GM19438 (cell line): ENCODE measurements around the gene CBX6.

ENCODE experiments used
- ATAC-seq: cut with Tn5 transposase; IDR thresholded peaks from one replicate; pipeline ENCODE4 v1.9.1; 2021; ENCODE audit warnings: low read depth; ENCODE audit not compliant: unreplicated experiment

CBX6 gene

DNA sequence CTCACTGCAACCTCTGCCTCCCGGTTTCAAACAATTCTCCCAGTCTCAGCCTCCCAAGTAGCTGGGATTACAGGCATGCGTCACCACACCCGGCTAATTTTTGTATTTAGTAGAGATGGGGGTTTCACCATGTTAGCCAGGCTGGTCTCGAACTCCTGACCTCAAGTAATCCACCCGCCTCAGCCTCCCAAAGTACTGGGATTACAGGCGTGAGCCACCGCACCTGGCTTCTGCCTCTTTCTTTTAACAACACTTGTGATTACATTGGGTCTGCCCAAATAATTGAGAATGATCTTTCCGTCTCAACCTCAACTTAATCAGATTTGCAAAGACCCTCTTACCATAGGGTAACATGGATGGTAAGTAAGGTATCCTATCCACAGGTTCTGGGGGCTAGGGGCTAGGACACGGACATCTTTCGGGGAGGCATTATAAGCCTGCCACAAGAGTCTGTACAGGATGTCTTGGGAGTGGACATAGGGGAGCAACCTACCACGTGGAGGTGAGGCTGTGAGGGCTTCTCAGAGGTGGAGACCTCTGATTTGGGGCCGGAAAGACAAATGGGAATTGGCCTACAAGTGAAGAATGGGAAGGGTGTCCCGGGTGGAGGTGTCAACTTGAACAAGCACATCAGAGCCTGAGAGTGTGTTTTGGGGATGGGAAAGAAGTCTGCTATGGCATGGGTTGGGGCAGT is 2.7 kb upstream of the CBX6 start:
- no peak for ATAC-seq

DNA sequence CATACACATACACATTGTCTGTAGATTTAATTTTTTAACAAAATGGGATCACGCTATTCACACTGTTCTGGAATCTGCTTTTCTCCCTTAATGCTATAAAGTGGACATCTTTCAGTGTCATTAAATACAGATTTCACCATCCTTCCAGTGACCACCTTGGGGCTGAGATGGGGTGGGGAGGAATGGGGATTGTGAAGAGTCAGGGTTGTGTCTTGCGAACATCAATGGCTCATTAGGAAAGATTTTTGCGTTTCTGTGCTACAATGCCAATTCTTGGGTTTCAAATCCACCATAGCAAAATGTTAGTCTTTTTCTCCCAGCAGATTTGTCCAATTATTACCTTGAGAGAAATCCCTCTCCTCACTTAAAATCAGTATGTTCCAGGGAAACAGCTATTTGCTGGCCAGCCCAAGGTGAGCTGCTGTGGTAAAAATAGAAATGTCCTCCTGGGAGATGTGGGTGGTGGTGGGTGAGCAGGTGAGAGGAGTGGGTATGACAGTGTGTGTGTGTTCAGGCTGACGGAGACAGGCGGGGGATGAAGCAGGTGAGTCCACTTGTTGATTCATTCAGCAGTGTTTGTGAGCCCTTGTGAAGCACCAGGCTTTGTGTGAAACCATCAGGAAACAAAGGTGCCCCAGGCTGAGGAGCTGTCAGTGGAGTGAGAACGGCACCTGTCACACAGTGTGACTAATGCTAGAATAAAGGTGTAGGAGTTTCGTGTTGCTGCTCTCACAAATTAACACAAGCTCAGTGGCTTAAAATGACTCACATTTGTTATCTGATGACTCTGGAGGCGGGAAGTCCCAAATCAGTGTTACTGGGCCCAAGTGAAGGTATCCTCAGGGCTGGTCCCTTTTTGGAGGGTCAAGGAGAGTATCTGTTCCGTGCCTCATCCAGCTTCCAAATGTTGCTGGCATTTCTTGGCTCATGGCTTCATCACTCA is 1.7 kb upstream of the CBX6 start:
- ATAC-seq = no peak

DNA sequence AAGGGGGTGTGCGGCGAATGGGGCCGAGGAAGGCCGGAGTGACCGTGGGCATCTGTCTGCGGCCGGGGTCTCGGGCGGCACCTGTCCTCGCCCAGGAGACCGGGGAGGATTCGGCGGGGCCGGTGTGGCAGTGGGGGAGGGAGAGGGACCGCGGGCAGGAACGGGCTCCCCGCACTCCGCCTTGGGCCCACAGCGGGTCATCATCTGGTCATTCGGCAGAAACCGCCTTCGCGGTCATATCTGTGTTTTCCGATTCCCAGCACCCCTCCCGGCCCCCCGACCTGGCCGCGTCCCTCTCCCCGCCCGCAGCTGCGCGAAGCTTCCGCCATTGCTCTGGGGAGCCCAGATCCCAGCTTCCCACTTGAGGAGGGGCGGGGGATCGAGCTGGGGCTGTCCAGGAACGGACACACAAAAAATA is 824 bp upstream of the CBX6 start:
- no peak for ATAC-seq

DNA sequence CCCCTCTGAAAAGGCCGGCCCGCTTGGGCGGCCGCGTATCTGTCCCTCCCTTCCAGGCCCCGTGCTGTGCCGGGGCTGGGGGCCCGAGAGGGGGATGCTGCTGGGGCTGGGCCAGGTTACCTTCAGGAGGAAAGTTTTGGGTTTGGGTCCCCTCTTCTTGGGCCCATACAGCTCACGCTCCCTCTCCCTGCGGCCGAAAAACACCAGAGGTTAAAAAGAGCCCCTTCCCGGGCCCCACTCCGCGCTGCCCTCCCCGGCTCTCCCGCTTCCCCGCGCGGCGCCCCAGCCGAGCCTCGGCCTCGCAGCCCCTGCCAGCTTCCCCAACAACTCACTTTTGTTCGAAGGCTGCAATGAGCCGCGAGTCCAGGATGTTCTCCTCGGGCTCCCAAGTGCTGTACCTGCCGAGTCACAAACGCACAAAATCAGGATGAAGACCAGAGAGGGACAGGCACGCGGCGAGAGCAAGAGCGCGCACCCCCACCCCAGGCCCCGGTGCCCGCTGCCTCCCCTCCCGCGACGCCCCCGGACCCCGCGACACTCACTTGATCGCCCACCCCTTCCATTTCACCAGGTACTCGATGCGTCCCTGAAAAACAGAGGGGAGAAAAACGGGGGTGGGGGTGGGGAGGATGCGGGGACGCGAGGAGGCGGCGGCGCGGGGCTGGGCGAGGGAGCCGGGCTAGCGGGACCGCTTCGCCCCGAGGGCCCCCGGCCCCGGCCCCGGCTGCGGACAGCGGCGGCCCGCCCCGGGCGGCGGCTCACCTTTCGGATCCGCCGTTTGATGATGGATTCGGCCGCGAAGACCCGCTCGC is 450 bp downstream of the CBX6 start:
- peak; percentile 20 for ATAC-seq

DNA sequence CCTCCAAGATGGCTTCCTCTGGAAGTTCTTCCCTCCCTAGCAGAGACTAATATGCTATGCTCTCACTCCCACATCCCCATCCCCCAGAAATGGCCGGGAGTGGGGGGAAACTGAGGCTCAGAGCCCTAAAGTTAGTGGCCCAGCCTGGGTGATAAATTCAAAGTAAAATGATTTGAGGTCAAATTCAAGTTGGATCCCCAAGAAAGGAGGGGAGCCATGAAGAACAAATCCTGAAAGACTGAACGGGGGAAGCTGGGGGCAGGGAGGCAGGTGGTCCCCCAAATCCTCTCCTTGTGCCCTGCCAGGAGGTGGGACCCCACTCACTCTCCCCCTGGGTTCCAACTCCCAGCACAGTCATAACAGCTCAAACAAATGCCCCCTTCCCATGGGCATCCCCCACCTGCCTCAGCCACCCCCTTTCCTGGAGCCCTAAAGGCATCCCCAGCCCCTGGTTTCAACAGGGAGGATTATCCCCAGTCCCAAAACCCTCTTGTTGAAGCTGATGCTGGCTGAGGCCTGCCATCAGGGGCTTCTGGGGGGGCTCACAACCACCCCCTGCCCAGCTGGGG is 1.1 kb downstream of the CBX6 start:
- ATAC-seq = no peak

DNA sequence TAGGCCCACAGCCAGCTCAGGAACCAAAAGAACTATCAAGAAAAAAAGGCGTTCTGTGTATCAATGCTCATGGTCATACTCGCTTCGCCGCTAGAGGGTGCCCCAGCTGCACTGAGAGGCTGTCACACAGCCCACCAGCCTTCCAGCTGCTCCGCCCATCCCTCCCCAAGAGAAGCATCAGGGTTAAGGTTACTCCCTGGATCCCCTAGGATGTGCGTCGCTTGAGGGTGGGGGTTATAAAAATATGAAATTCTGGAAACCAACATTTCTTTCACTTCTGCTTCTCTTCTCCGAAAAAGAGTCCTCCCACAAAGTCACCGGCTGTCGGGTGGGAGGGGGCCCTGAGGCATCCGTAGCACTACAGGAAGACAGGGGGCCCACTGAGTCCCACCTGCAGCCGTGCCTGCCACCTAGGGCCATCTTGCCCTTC is 1.7 kb downstream of the CBX6 start:
- peak; percentile 38 for ATAC-seq

DNA sequence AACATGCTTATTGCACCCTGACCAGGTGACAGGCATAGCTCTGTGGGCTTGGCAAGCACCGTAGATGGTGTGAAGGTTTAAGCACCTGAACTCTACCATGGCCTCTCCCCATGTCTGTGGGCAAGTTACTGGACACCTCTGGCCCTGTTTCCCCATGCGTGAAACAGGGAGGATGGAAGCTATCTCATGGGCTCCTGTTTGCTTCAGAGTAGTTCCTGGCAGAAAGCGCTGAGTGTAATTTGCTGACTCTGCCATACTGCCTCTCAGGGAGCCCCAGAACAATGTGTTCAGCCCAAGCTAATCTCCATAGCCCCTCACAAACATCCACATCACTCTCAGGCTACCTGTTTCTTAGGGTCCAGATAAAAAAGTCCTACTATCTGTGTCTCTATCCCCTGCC is 2.4 kb downstream of the CBX6 start:
- no peak for ATAC-seq

DNA sequence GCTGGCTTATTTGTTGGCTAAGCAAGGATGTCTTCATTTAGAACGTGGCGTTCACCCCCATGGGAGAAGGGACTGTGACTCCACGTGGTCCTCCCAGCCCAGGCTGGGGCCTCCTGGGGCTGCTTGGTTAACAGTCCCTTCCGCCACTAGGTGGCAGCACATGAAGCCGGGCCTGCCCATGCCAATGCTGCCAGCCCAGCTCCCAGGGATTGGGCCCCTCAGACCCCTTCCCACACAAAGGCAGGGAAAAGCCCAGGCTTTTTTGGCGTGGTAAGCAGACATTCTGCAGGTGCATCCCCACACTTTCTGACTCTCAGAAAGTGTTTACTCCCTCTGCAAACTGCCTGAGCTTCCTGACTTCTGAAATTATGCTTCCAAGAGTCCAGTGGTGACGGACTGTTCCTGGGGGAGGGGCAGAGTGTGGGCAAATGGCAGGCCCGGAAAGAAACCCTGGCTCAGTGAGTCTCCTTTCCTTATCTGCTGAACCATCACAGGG is 3.1 kb downstream of the CBX6 start:
- no peak for ATAC-seq

DNA sequence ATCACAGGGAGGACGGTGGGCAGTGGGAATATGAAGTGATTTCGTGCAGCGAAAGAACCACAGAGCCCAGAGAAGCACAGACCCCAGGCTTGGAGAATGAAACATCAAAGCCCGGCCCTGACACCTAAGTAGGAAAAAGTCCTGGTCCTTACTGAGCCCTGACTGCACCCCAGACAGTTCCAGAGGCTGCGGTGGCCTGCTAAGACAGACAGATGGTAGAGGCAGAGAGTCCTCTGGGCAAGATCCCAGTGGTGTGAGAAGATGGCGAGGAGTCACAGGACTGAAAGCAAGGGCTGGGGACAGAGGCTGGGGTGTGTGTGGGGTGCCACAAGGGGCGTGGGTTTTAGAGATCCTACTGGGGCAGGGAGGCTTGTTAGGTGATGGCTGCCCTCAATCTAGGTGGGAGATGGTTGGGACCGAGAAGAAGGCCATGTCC is 3.7 kb downstream of the CBX6 start:
- no peak for ATAC-seq

DNA sequence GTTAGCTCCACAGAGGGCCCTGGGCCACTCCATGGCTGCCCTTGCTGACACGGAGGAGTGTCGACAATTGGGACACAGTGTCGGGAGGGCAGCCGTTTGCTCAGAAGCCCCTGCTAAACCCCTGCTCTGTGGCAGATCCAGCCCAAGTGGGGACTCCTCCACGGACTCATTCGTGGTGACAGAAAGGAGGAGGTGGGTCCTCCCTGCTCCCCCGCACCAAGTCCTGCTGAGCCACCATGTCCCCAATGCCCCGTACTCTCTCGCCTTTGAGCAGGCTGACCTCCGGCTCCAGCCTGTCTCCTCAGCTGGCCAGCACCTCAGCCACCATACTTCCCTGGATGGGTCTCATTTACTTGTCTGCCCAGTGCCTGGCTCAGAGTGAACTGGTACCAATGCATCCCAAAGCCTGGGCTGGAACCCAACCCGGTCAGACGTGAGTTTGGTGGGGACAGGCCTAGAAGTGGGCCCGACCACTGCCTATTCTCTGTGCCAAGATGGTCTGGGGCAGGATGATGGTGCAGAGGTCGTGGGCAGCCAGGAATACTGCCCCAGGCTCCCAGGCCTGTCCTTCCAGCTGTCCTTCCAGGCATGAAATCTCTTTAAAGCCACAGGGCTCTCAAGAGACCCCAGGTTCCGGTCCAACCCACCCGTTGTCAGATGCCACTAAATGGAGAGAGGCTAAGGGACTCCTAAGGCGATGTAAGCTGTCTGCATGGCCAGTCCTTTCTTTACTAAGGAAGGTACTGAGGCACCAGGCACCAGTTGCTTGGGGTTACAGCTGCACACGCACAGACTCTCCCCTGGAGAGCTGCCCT is 4.3 kb downstream of the CBX6 start:
- no peak for ATAC-seq

DNA sequence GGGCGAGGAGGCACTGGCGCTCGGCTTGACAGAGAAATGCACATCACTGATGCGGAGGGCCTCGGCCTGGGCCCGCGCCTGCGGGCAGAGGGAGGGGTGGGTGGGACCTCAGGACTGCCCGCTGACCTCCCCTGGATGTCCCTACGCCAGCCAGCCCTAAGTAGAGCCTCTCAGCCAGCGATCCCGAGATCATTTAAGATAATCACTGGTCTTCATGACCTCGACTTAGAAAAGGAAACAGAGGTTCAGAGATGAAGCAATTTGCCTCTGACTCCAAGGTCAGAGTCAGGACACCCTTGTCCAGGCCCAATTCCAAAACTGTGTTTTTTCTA is 4.9 kb downstream of the CBX6 start:
- no peak for ATAC-seq

DNA sequence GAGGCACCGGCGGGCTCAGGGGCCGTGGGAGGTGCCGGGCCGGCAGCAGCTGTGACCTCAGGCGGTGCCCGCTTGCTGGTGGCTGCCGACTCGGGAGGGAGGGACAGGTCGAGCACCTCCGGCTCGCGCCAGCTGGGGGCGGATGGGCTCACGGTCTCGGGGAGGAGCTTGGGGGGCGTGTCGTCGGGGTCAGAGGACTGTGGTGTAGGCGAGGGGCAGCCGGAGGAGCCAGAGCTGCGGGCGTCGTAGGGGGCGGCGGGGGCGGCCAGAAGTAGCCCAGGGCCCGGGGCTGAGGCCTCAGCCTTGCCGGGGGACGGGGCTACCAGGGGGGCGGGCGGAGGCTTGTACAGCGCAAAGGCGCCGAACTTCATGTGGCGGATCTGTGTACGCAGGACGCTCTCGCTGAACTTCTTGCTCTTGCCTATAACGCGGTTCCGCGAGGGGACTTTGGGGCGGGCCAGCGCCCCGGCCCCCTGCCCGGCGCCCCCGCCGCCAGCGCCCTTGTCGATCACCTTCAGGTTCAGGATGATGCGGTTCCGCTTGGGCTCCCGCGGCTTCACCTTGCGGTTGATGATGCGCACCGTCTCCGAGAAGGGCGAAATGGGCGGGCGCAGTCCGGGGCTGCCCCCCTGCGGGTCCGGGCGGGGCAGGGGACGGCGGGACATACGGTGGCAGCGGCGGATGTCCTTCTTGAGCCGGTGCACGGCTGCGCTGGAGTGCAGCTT is 5.5 kb downstream of the CBX6 start:
- ATAC-seq = no peak

DNA sequence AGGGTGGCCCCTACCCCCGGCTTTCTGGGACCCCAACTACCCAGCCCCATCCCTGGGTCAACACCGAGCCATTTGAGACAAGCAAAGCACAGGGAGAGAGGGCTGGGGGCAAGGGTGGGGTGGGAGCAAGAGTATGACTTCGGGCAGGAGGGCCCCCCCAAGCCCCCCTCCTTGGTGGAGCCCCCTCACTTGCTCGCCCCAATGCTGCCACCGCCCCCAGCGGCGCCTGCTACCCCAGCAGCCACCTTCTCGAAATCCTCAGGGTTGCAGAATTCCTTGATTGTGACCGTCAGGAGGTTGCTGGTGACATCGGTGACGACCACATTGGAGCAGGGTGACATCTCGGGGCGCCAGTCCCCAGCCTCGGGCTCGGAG is 6.0 kb downstream of the CBX6 start:
- ATAC-seq = no peak

DNA sequence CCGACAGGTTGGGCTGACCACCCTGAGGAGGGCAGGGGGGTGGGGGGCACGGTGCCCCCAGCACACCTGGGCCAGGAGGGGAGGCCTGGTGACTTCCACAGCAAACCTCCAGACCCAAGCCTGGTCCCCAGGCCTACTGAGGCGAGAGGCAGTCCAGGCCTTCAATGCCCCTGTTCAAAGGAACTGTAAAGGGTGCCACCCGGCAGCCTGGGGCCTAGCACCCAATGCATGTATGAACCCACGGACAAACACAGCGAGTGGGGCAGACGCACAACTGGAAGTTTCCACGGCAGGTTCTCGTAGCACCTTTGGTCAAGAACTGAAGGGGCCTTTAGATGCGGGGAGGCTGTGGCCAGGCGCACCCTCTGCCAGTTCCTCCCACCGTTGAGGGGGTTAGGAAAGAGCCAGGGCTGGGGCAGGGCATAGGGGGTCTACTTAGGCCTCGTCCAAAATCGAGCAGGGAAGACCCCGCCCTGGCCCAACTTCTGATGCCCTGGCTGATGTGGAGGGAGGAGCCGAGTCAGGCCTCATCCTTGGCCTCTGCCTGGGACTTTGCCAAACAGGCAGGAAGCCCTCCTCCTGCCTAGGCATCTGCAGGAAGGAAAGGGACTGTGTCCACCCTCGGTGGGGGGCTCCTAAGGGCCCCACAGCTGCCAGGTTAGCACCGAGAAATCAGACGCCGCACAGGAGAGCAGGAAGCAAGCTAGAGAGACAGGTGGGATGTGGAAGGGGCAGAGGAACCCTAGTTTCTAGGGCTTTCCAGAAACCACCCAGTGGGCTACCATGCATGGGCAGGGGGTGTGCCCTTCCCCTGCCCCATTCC is 6.6 kb downstream of the CBX6 start:
- ATAC-seq = no peak

DNA sequence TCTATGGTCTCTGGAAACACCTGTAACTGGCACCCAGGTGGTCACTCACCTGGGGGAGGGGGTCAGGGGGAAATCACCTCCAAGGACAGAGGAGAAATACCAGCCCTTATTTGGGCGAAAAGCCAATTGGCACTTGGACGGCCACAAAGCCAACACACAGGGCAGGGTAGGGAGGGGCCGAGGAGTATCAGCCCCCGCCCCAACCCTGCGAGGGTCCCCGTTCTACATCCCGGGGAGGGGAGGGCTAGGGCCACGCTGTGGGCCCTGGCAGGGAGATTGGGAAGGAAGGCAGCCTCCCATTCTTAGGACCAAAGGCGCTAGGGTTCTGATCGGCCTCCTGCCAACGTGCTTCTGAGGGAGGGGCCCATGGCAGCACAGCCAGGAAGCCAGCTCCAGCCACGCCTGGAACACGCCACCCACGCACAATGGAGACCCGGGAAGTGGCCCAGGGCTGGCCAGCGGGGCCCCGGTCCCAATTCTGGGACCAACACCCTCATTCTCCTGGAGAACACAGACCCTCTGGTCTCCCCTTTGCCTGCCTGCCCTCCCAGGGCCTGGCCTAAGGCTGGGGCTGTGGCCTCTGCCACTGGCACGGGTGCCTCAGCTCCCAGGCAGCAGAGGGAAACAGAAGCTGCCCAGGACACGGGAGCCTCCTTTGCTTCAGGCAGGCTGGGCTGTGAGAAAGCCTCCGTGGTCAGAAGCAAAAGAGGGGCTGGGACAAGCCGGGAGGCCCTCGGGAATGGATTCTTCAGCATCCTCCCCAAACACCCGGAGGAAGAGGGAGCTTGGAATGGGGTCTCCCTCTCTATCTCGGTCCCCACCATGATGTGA is 7.4 kb downstream of the CBX6 start:
- no peak for ATAC-seq

DNA sequence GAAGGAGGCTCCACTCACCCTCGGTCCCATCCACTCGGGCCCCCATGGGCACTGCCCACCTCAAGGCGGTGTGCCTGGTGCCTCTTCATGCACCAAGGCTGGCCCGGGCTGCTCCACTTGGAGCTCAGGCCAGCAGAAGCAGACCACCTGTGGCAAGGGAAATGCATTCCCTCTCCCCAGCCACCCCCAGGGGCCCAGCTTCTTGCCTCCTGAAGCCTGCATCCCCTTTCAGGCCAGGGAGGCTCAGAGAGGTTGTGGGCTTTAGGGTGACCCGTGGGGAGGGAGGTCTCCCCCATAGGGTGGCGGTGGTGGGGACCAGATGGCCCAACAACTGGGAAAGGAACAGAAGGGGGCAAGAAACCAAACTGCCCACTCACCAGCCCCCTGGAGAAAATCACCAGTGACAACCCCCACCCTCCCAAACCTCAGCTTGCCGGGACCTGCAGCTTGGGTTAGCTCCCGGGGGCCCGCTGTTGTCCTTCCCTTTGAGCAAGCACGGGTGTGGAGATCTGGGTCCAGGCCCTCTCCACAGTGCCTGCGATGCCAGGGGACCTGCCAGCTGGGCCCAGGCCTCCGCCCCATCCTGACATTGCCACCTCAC is 8.4 kb downstream of the CBX6 start:
- ATAC-seq = no peak
